Thoracic aorta (tissue), 2 donors: Measurements from ENCODE around the gene CHRFAM7A. TPM values are rescaled to one million over a fixed set of nuclear protein-coding genes. Genes with fewer than 3 reads are reported as not detected.
"Not testable (repeated sequence)": the region's sequence is repeated elsewhere in the genome, so short reads cannot be mapped to it uniquely, and the experiment has no call there.

Experiments used
- ATAC-seq: fragments of 150-250 bp; one replicate; pipeline ENCODE4 v1.8.0; 2017; ENCODE audit warnings: low read depth; ENCODE audit not compliant: insufficient number of reproducible peaks, low FRiP score
- DNase-seq: peaks from one replicate; pipeline ENCODE4 v3.0.0-alpha.2; 2020; ENCODE audit warnings: low spot score
- H3K27ac ChIP-seq, 2 donors: fragments of 200-600 bp; sonication (generic); 1 replicate in 1 of 2; 2 replicates in 1 of 2; pipeline ENCODE4 v1.5.1; 2016; ENCODE audit warnings: mild to moderate bottlenecking in 2 of 2, moderate library complexity in 2 of 2
- H3K27me3 ChIP-seq: fragments of 200-600 bp; sonication (generic); replicated peaks from 2 replicates; pipeline ENCODE4 v1.6.0; 2016; ENCODE audit warnings: mild to moderate bottlenecking; ENCODE audit not compliant: insufficient read depth
- H3K36me3 ChIP-seq: fragments of 200-600 bp; sonication (generic); one replicate; pipeline ENCODE4 v1.5.1; 2016
- H3K4me1 ChIP-seq, 2 donors: fragments of 200-600 bp; sonication (generic); 1 replicate in 1 of 2; 2 replicates in 1 of 2; pipeline versions ENCODE4 v1.5.1 to v1.6.0; 2016; ENCODE audit warnings: low read depth in 2 of 2, mild to moderate bottlenecking in 1 of 2; ENCODE audit not compliant: control insufficient read depth in 1 of 2
- H3K4me3 ChIP-seq: fragments of 200-600 bp; sonication (generic); 2 replicates; pipeline ENCODE4 v1.5.1; 2016; ENCODE audit warnings: mild to moderate bottlenecking
- H3K9me3 ChIP-seq: fragments of 200-600 bp; sonication (generic); 2 replicates; pipeline ENCODE4 v1.5.1; 2016
- total RNA-seq, 2 donors: library from RNA; depleted of rRNA; stranded (reverse); fragments of >200 nt; gene quantifications; one replicate each; pipeline versions ENCODE4 v1.1.0 to v1.2.3, GENCODE V29; 2016
- TF ChIP-seq, protein P1 (sequence below): fragments of 200-600 bp; sonication (generic); IDR thresholded peaks from one replicate; pipeline ENCODE4 v1.5.1; 2019; ENCODE audit warnings: antibody characterized with exemption

The CHRFAM7A gene
- 1 to 10 TPM; 7.0 to 7.6 TPM for total RNA-seq

- not testable (repeated sequence) for H3K36me3 ChIP-seq, H3K9me3 ChIP-seq, H3K27ac ChIP-seq, ATAC-seq, H3K27me3 ChIP-seq, H3K4me1 ChIP-seq, DNase-seq, H3K4me3 ChIP-seq
Measured at GRCh38 chr15:30392766-30393663, at the start of gene CHRFAM7A. Gene CHRFAM7A, minus strand, starts transcription at chr15:30393540. Its CDS starts 10,189 bp downstream, at chr15:30383351.

DNA sequence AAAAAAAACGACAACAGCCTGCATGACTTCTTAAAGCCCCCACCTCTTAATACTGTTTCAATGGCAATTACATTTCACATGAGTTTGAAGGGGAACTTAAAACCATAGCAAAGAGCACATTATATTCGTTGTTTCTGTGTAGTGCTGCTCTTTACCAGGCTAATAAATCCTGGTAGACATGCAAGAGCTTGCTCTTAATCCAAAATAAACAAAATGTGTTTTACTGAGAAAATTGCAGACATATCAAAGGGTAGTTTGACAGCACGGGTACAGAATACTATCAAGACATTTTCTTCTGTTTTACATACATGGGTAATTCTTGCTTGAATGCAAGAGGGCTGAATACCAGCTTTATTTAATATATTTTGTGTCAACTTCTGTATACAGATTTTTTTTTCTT, 45.0 kb upstream of the CHRFAM7A start:
- not testable (repeated sequence) for DNase-seq, H3K36me3 ChIP-seq, H3K4me1 ChIP-seq, H3K4me3 ChIP-seq, H3K27ac ChIP-seq, H3K9me3 ChIP-seq, ATAC-seq, H3K27me3 ChIP-seq

DNA sequence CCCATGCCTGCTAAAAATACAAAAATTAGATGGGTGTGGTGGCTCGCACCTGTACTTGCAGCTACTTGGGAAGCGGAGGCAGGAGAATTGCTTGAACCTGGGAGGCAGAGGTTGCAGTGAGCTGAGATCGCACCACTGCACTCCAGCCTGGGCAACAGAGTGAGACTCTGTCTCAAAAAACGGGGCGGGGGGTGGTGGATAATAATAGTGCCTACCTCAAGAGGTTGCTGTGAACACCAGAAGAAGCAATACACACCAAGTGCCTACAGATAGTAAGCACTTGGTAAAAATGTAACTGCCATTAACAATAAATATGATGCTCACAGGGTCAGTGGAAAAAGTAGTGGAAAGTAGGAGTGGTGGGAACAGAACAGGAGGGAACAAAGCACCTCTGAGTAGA, 42.5 kb upstream of the CHRFAM7A start:
- H3K4me1 ChIP-seq, H3K36me3 ChIP-seq, H3K27me3 ChIP-seq, DNase-seq, H3K27ac ChIP-seq, H3K9me3 ChIP-seq, ATAC-seq, H3K4me3 ChIP-seq: not testable (repeated sequence)

GRCh38 chr15:30420723-30421122, 27.4 kb upstream of the CHRFAM7A start:
- H3K36me3 ChIP-seq, H3K4me3 ChIP-seq, H3K4me1 ChIP-seq, H3K27ac ChIP-seq, H3K27me3 ChIP-seq, H3K9me3 ChIP-seq, DNase-seq, ATAC-seq: not testable (repeated sequence)

DNA sequence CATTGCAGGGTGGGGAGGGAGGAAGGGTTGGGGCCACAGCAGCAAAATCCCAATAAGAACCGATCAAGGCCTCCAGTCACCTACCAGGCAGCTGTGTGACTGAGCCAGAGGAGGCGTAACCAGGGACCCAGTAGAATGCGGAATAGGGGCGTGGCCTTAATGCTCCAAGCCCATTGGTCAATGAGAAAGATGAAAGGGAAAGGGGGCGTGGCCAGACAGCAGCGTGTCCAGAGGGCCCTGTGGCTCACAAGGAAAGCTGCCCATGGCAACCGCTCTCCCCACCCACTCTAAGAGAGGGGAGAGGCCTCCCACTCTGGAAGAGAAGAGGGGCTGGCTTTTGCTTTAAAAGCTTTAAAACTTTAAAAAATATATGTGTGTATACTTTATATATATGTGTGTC, 20.8 kb upstream of the CHRFAM7A start, which contains the start of gene GOLGA8R:
Gene GOLGA8R, minus strand, starts transcription at position 101 of the 400 bp plus-strand sequence. Its CDS starts 98 bp downstream, at position 3.
- not testable (repeated sequence) for H3K4me3 ChIP-seq, H3K27ac ChIP-seq, ATAC-seq, H3K4me1 ChIP-seq, H3K36me3 ChIP-seq, H3K27me3 ChIP-seq, DNase-seq, H3K9me3 ChIP-seq

GRCh38 chr15:30407636-30408035, 14.3 kb upstream of the CHRFAM7A start:
- H3K4me3 ChIP-seq, H3K36me3 ChIP-seq, H3K9me3 ChIP-seq, H3K4me1 ChIP-seq, DNase-seq, ATAC-seq, H3K27me3 ChIP-seq, H3K27ac ChIP-seq: not testable (repeated sequence)

GRCh38 chr15:30398988-30399387, 5.6 kb upstream of the CHRFAM7A start:
- not testable (repeated sequence) for H3K36me3 ChIP-seq, H3K27ac ChIP-seq, ATAC-seq, H3K27me3 ChIP-seq, H3K4me3 ChIP-seq, H3K4me1 ChIP-seq, H3K9me3 ChIP-seq
- TF ChIP-seq, protein P1, sequence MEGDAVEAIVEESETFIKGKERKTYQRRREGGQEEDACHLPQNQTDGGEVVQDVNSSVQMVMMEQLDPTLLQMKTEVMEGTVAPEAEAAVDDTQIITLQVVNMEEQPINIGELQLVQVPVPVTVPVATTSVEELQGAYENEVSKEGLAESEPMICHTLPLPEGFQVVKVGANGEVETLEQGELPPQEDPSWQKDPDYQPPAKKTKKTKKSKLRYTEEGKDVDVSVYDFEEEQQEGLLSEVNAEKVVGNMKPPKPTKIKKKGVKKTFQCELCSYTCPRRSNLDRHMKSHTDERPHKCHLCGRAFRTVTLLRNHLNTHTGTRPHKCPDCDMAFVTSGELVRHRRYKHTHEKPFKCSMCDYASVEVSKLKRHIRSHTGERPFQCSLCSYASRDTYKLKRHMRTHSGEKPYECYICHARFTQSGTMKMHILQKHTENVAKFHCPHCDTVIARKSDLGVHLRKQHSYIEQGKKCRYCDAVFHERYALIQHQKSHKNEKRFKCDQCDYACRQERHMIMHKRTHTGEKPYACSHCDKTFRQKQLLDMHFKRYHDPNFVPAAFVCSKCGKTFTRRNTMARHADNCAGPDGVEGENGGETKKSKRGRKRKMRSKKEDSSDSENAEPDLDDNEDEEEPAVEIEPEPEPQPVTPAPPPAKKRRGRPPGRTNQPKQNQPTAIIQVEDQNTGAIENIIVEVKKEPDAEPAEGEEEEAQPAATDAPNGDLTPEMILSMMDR: peak; percentile 48
- peak; percentile 7 for DNase-seq

DNA sequence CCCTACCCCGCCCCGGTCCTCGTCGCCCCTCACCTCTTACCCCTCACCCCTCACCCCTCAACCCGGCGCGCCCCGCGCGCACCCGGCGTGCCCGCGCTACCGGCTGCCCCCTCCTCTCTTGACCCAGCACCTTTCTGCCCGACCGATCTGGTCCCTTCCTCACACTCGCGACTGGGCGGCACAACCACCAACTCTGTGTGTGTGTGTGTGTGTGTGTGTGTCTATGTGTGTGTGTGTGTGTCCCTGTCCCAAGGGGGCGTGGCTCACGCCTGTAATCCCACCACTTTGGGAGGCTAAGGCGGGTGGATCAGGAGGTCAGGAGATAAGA, 288 bp upstream of the CHRFAM7A start:
- H3K27me3 ChIP-seq, H3K9me3 ChIP-seq, H3K4me3 ChIP-seq, H3K36me3 ChIP-seq, H3K4me1 ChIP-seq, H3K27ac ChIP-seq, ATAC-seq, DNase-seq: not testable (repeated sequence)

DNA sequence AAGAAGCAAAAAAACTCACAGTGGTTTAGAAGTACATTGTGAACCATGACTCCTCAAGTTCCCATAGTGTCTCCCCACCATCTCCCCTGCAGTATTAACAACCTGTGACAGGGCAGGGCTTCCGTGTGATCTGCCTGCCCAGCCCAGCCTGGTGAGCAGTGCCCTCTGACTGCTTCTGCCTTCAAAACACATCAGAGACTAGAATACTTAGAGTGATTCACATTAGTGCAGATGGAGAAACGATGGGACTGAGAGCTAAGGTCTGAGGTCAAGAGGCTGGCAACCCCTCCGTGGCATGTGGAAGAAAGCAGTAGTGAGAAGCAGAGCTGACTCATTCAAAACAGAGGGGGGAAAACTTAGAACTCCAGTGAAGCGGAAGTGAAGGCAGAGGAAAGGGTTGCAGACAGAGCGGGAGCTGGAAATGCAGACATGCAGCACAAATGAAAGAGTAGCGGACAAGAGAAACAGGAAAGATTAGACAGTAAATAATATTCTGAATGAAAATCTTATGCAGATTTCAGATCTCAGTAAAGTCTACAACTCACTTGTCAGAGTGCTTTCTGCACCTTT, 6.9 kb downstream of the CHRFAM7A start:
- H3K27ac ChIP-seq, H3K4me3 ChIP-seq, H3K36me3 ChIP-seq, DNase-seq, ATAC-seq, H3K9me3 ChIP-seq, H3K4me1 ChIP-seq, H3K27me3 ChIP-seq: not testable (repeated sequence)

GRCh38 chr15:30377082-30377413, 16.3 kb downstream of the CHRFAM7A start:
- not testable (repeated sequence) for H3K27ac ChIP-seq, DNase-seq, H3K36me3 ChIP-seq, H3K4me3 ChIP-seq, H3K9me3 ChIP-seq, H3K27me3 ChIP-seq, H3K4me1 ChIP-seq, ATAC-seq

GRCh38 chr15:30376375-30377081, 16.8 kb downstream of the CHRFAM7A start:
- not testable (repeated sequence) for ATAC-seq

More at GRCh38 chr15:30376375-30377081, 16.8 kb downstream of the CHRFAM7A start:
- H3K36me3 ChIP-seq, H3K4me3 ChIP-seq, H3K4me1 ChIP-seq, H3K9me3 ChIP-seq, H3K27ac ChIP-seq, H3K27me3 ChIP-seq, DNase-seq: not testable (repeated sequence)
